GM18873 (cell line): ENCODE results near the gene RIMKLA.

Experiments used
- ATAC-seq: cut with Tn5 transposase; IDR thresholded peaks from one replicate; pipeline ENCODE4 v1.9.1; 2021; ENCODE audit warnings: mild to moderate bottlenecking, moderate library complexity, moderate number of reproducible peaks; ENCODE audit not compliant: unreplicated experiment, low FRiP score

RIMKLA gene

GRCh38 chr1:42469727-42470126 is 89.1 kb downstream of the RIMKLA start:
- ATAC-seq, result no peak
